HG03060 (cell line): ENCODE data around the gene CADM3.

Source experiments
- ATAC-seq: cut with Tn5 transposase; IDR thresholded peaks from one replicate; pipeline ENCODE4 v1.9.1; 2021; ENCODE audit warnings: low read depth, moderate number of reproducible peaks; ENCODE audit not compliant: unreplicated experiment

CADM3 gene

GRCh38 chr1:159172614-159173291, 1.3 kb downstream of the CADM3 start:
- no peak for ATAC-seq

- no peak for ATAC-seq
These were observed 1.9 kb downstream of the CADM3 start for GRCh38 chr1:159173320-159173719.

GRCh38 chr1:159175571-159175970, 4.2 kb downstream of the CADM3 start:
- no peak for ATAC-seq

GRCh38 chr1:159177272-159177907, 6.0 kb downstream of the CADM3 start:
- no peak for ATAC-seq

- no peak for ATAC-seq
These were observed 8.5 kb downstream of the CADM3 start for GRCh38 chr1:159179906-159180305.

DNA sequence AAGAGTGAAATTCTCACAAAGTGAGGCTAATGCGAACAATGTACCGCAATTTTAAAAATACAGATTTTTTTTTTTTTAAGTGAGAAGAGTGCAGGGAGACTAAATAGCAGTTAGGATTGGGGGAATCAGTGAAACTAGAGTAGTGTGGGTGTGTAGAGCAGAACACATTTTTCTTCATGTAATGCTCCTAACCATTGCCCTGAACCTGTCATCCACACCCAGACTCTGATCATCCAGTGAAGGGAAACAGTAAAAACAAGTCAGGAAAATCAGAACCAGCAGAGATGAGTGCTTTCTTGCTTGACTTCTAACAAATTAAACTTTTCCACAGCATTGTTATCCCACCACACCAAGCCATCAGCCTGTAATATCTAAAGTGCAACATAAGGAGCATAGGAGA, 9.1 kb downstream of the CADM3 start:
- ATAC-seq: no peak

DNA sequence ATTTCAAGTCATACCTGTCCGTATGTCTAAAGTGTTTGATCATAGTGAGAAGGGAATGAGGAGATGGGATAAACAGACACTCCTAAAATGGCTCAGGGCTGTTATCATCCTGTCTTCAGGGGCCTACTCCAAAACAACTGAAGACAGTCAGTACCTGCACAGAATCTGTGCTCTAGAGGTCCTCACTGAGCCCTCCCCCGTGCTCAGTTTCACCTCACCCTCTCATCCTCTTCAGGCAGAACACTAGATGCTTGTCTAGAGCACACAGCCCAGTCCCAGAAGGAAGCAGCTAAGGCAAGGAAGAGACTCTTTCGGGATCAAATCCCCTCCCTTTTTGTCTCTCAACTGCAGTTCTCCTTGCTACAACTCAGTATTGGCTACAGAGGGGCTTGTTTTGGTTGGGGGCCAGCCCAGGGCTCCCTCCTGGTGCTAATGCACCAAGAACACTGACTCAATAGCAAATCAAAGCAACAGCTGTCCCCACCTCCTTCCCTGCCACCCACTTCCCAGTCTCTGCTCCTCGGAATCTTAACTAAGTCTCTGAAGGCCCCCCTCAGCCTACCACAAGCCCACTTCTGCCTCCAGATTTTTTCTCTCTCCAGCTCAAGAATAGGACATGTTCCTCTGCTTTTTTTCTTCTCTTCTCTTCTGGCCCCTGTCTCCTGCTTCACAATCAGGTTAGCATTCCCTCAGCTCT, 10.1 kb downstream of the CADM3 start:
- no peak for ATAC-seq

- ATAC-seq: no peak
These were observed 12.8 kb downstream of the CADM3 start for GRCh38 chr1:159184201-159184600.

DNA sequence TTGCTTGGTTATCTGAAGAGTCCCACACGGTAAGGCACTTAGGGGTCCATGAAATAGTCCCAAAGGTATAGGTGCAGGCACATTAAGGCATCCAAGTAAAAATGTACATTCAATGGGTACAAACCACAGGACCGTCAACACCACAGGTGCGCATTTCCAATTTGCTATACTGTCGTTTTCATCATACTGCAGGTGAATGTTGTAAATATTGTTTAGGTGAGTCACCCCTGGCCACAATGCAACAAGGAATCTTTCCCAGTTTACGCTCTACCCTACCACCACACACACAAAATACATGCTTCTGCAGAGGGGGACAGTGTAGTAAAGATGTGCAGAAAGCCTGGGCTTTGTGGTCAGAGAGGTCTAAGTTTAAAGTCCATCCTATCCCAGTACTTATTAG, 13.7 kb downstream of the CADM3 start:
- no peak for ATAC-seq

DNA sequence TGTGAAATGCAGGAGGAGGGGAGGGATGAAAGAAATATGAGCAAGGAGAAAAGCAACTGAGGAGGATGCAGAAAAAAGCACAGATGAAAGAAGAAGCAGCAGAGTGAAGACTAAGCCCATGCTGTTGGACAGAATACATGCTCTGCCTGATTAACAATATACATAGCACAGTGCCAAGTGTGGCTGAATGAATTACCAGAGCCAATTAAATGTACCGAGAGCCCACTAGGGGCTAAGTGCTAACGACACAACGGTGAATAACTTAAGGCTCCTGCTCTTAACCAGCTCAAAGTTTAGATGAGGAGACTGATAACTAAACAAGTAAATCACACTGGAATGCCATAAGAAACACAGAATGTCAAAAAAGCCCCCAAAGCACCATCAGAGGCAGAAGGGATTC, 15.6 kb downstream of the CADM3 start:
- ATAC-seq: no peak

GRCh38 chr1:159187647-159188374, 16.4 kb downstream of the CADM3 start:
- no peak for ATAC-seq

DNA sequence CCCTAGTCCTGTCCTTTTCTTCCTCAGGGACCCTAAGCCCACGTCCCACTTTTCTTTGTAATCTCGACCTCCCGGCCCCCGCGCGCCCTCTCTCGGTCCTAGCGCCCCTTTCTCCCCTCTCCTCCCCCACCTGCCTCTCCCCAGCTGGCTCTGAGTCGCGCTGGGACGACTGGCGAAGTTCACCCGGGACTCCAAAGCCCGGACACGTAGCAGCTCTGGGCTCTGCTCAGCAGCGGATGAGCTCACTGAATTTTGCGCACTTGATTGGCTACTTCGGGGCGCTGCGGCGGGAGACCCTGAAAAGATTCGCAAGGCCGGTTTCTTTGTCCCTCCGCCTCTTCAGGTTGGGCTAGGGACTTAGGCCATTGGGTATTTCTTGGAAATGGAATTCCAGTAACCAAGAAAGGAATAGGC, 17.0 kb downstream of the CADM3 start:
- no peak for ATAC-seq

- ATAC-seq: no peak
These were observed 19.0 kb downstream of the CADM3 start for GRCh38 chr1:159190441-159190840.

GRCh38 chr1:159196543-159196942, 25.1 kb downstream of the CADM3 start:
- no peak for ATAC-seq

- ATAC-seq: peak; percentile 77
These were observed 26.4 kb downstream of the CADM3 start for GRCh38 chr1:159197561-159198557.

DNA sequence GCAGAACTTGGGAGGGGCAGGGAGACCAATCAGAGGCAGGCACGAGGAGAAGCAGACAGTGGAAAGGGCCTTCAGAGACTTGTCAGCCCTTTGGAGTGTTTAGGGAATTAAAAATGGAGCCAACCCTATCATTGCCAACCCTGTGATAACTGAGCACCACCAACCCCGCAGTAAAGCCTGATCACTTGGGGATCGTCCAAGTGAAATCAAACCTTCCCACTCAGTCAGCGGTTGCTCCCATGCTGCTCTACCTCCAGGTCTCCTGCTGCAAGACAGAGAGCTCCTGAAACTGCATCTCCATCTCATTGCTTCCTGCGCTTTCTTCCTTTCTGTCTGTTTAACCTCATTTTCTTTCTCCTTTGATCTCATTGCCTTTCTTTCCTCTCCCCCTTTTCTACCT, 28.5 kb downstream of the CADM3 start:
- ATAC-seq: no peak

- no peak for ATAC-seq
These were observed 29.4 kb downstream of the CADM3 start for GRCh38 chr1:159200769-159201168.

- ATAC-seq: no peak
These were observed 30.2 kb downstream of the CADM3 start for GRCh38 chr1:159201642-159202041.

DNA sequence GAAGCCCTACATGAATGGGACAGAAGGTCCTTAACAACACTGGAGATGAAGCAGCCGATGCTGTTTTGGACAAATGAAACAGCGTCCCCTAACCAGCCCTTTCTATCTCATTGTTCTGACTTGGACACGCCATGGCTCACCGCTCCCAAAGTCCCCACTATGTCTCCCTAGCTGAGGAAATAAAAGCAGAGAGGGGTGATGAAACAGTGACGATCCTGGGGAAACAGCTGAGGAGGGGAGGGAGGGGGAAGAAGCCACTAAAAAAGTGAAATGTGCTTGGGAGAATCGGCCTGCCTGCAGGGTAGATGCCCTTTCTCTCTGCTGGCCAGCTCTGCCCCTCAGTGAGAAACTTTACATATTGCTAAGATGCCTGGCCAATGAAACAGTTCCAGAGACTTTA, 32.2 kb downstream of the CADM3 start:
- no peak for ATAC-seq
